Activated T-helper 17 cell treated with anti-CD3 and anti-CD28 coated beads, Interleukin-2, amount 50 U/mL, for 72 hours (primary cell): ENCODE results near the gene PITRM1. TPM values are rescaled to one million over a fixed set of nuclear protein-coding genes. Genes with fewer than 3 reads are reported as not detected.
A peak's percentile ranks its signal among the peaks of the same experiment; 100 is the strongest.

Experiments
- ATAC-seq: fragments of 150-1000 bp; cut with Tn5 transposase; replicated peaks from 2 replicates; pipeline ENCODE4 v1.10.0; 2021; ENCODE audit warnings: mild to moderate bottlenecking, moderate library complexity
- H3K27ac Mint-ChIP-seq: one replicate; pipeline ENCODE4 v1.8.0; 2022; ENCODE audit warnings: mixed read lengths
- H3K27me3 Mint-ChIP-seq: one replicate; pipeline ENCODE4 v1.8.0; 2022; ENCODE audit warnings: mixed read lengths
- H3K36me3 Mint-ChIP-seq: one replicate; pipeline ENCODE4 v1.8.0; 2022; ENCODE audit warnings: low read depth, mild to moderate bottlenecking, mixed read lengths
- H3K4me1 Mint-ChIP-seq: one replicate; pipeline ENCODE4 v1.8.0; 2022; ENCODE audit warnings: mixed read lengths
- H3K4me3 Mint-ChIP-seq: one replicate; pipeline ENCODE4 v1.8.0; 2022; ENCODE audit warnings: mild to moderate bottlenecking, mixed read lengths
- H3K9me3 Mint-ChIP-seq: one replicate; pipeline ENCODE4 v1.8.0; 2022; ENCODE audit warnings: mixed read lengths
- total RNA-seq, 2 donors: library from RNA; stranded (reverse); gene quantifications; one replicate each; pipeline ENCODE4 v1.2.3, GENCODE V29; 2022

Gene PITRM1
- total RNA-seq, 2 donors from 2014 or later = 160 to 169 TPM

DNA sequence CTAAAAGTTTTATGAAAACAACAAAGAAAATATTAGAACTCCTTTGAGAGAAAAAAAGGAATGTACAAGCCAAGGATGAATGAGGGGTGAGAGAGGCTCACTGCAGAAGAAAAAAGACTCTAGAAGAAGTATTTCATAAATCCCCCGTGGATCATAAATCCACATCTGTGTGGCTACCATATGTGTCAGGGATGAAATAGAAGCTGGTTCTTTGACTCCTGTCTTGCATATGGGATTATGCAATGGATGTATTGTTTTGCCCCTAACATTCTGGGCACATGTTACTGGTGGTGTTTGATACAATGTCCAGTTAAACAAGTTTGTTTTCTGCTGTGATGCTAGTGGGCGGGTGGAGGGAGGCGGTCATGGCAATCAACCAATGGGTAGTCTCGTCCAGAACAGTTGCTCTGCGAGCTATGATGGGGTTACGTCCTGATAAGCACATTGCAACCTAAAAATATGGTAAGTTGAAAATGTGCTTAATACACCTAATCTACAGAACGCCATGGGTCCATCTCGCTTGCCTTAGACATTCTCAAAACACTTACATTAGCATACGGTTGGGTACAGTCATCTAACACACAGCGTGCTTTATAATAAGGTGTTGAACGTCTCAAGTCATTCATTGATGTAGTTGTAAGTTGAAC is 34.1 kb upstream of the PITRM1 start:
- Mint-ChIP-seq H3K9me3 (no peaks in the 10 kb centered on the region), H3K27me3 (peaks cover 41% of the 10 kb centered on the region), H3K4me3 (no peak overlapping the region), H3K4me1 (peaks cover 17% of the 10 kb centered on the region), H3K36me3 (no peaks in the 10 kb centered on the region), H3K27ac (no peak overlapping the region)
- ATAC-seq = no peak

DNA sequence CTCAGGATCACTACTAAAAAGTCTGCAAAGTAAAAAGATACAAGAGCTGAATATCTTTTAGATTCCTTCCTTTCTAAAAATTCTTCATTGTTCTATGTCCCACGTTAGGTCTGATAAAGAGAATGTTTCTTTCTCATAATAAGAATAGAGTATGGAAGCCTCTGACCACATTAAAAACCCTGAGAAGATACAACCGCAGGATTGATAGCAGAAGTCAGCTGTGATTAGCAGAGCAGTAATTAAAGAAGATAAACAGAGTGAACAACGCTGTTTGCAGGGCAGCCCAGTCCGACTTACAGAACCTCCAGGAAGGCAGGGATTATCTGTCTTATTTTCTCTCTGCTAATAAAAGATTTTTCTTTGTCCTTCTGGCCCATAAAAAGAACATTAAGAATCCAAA is 31.4 kb upstream of the PITRM1 start:
- Mint-ChIP-seq H3K27me3 (peaks cover 52% of the 10 kb centered on the region), H3K4me1 (peaks cover 14% of the 10 kb centered on the region), H3K4me3 (peak overlapping the region; percentile 53), H3K36me3 (no peaks in the 10 kb centered on the region), H3K9me3 (no peaks in the 10 kb centered on the region), H3K27ac (no peak overlapping the region)
- ATAC-seq = no peak

GRCh38 chr10:3203016-3203811 is 30.6 kb upstream of the PITRM1 start:
- H3K36me3 Mint-ChIP-seq = no peaks in the 10 kb centered on the region
- peak; percentile 92 for ATAC-seq
- no peaks in the 10 kb centered on the region for H3K9me3 Mint-ChIP-seq
- peaks cover 52% of the 10 kb centered on the region for H3K27me3 Mint-ChIP-seq
- peaks cover 15% of the 10 kb centered on the region for H3K4me1 Mint-ChIP-seq
- no peak overlapping the region for H3K27ac Mint-ChIP-seq
- peak overlapping the region; percentile 53 for H3K4me3 Mint-ChIP-seq

DNA sequence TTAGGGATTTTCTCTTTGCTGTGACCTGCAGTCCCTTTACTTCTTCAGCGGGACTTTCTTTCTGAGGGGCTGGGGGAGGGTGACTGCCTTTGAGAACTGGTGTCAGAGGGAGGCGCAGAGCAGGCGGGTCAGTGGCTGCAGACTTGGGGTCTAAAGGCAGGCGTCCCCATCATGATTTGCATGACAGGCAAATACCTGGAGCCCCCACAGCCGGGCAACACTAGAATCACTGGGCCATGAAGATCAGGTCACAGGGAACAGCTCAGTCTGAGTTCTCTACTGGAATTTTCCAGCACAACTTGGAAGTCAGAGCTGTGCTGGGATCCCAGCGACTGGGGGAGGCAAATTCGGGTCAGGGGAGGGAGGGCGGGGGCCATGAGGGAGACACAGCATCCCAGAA is 29.2 kb upstream of the PITRM1 start:
- no peak overlapping the region for H3K27ac Mint-ChIP-seq
- no peaks in the 10 kb centered on the region for H3K9me3 Mint-ChIP-seq
- ATAC-seq = no peak
- H3K4me1 Mint-ChIP-seq = peaks cover 15% of the 10 kb centered on the region
- H3K4me3 Mint-ChIP-seq = no peak overlapping the region
- H3K36me3 Mint-ChIP-seq = no peaks in the 10 kb centered on the region
- H3K27me3 Mint-ChIP-seq = peaks cover 45% of the 10 kb centered on the region

GRCh38 chr10:3199488-3199887 is 26.9 kb upstream of the PITRM1 start:
- Mint-ChIP-seq H3K4me1 (peaks cover 15% of the 10 kb centered on the region), H3K36me3 (no peaks in the 10 kb centered on the region), H3K27ac (no peak overlapping the region), H3K9me3 (no peaks in the 10 kb centered on the region), H3K27me3 (peaks cover 51% of the 10 kb centered on the region), H3K4me3 (no peak overlapping the region)
- no peak for ATAC-seq

GRCh38 chr10:3198900-3199299 is 26.3 kb upstream of the PITRM1 start:
- Mint-ChIP-seq H3K4me1 (peaks cover 14% of the 10 kb centered on the region), H3K36me3 (no peaks in the 10 kb centered on the region), H3K27me3 (peaks cover 48% of the 10 kb centered on the region), H3K9me3 (no peaks in the 10 kb centered on the region), H3K27ac (no peak overlapping the region), H3K4me3 (no peak overlapping the region)
- no peak for ATAC-seq

DNA sequence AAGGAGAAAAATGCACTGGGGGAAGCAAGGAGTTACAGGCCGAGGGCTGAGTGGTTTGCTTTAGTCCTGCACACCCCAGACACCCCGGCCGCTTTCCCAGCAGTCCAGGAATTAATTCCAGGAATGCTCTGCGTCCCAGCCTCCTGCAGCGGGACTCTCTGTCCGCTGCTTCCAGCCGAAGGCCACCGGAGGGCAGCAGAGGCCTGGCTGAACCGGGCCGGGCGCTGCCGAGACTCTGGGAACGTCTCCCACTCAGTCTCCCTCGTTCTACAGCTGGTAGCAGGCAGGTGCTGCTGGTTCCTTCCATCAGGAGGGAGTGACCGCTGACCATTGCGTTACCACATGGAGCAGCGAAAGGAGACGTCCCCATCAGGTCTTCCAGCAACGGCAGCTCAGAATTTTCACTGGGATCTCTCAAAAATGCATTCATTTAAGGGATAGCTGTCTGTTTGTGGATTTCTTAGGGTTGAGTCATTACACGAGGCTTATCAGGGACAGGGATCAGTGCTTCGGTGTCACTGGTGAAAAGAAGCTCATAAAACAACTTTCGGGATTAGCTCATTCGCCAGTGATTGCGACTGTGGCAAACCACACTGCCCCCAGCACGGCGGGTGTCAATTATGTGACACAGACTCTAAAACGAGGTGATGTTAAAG is 24.9 kb upstream of the PITRM1 start:
- peak; percentile 98 for ATAC-seq
- H3K27ac Mint-ChIP-seq = peak overlapping the region; percentile 18
- H3K27me3 Mint-ChIP-seq = peaks cover 46% of the 10 kb centered on the region
- no peaks in the 10 kb centered on the region for H3K9me3 Mint-ChIP-seq
- H3K4me3 Mint-ChIP-seq = peak overlapping the region; percentile 45
- peaks cover 3% of the 10 kb centered on the region for H3K4me1 Mint-ChIP-seq
- H3K36me3 Mint-ChIP-seq = no peaks in the 10 kb centered on the region

GRCh38 chr10:3196958-3197347 is 24.4 kb upstream of the PITRM1 start:
- peaks cover 3% of the 10 kb centered on the region for H3K4me1 Mint-ChIP-seq
- peaks cover 46% of the 10 kb centered on the region for H3K27me3 Mint-ChIP-seq

GRCh38 chr10:3196482-3196881 is 23.9 kb upstream of the PITRM1 start:
- no peaks in the 10 kb centered on the region for H3K9me3 Mint-ChIP-seq
- H3K36me3 Mint-ChIP-seq = no peaks in the 10 kb centered on the region
- H3K27ac Mint-ChIP-seq = no peak overlapping the region
- H3K27me3 Mint-ChIP-seq = peaks cover 42% of the 10 kb centered on the region
- no peak overlapping the region for H3K4me3 Mint-ChIP-seq
- ATAC-seq = no peak
- H3K4me1 Mint-ChIP-seq = peaks cover 3% of the 10 kb centered on the region

More at GRCh38 chr10:3196958-3197347, 24.4 kb upstream of the PITRM1 start:
- H3K9me3 Mint-ChIP-seq = no peaks in the 10 kb centered on the region
- H3K36me3 Mint-ChIP-seq = no peaks in the 10 kb centered on the region
- H3K4me3 Mint-ChIP-seq = peak overlapping the region; percentile 45
- ATAC-seq = no peak
- H3K27ac Mint-ChIP-seq = no peak overlapping the region

- ATAC-seq = no peak
- Mint-ChIP-seq H3K36me3 (no peaks in the 10 kb centered on the region), H3K9me3 (no peaks in the 10 kb centered on the region), H3K4me1 (peaks cover 3% of the 10 kb centered on the region), H3K4me3 (no peak overlapping the region), H3K27me3 (peaks cover 36% of the 10 kb centered on the region), H3K27ac (no peak overlapping the region)
Measured at GRCh38 chr10:3195726-3196125, 23.1 kb upstream of the PITRM1 start.

- no peak overlapping the region for H3K27ac Mint-ChIP-seq
- ATAC-seq = no peak
- H3K36me3 Mint-ChIP-seq = no peaks in the 10 kb centered on the region
- H3K4me1 Mint-ChIP-seq = peaks cover 3% of the 10 kb centered on the region
- H3K4me3 Mint-ChIP-seq = no peak overlapping the region
- peaks cover 32% of the 10 kb centered on the region for H3K27me3 Mint-ChIP-seq
- no peaks in the 10 kb centered on the region for H3K9me3 Mint-ChIP-seq
Measured at GRCh38 chr10:3195286-3195685, 22.7 kb upstream of the PITRM1 start.

DNA sequence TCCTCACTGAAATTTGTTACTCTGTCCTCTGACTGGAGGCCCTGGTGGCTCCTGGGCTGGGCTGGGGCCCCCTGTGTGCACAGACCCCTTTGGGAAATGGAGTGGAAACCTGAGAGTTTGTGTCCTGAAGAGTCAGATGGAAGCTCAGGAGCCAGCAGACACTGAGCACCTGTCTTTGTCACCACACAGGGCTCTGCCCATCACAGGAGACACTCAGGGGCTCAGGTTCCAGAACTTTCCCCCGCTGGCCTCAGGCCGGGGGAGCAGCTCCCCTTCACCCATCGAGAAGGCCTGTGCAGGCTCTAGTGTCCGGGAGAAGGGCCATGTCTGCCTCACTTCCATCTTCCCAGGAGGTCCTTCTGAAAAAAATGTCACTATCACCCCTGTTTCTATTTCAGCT is 22.3 kb upstream of the PITRM1 start:
- Mint-ChIP-seq H3K36me3 (no peaks in the 10 kb centered on the region), H3K27ac (no peak overlapping the region), H3K9me3 (no peaks in the 10 kb centered on the region), H3K4me1 (peaks cover 3% of the 10 kb centered on the region), H3K27me3 (peaks cover 27% of the 10 kb centered on the region), H3K4me3 (no peak overlapping the region)
- no peak for ATAC-seq

GRCh38 chr10:3193751-3194150 is 21.2 kb upstream of the PITRM1 start:
- Mint-ChIP-seq H3K27me3 (peaks cover 19% of the 10 kb centered on the region), H3K9me3 (no peaks in the 10 kb centered on the region), H3K36me3 (no peaks in the 10 kb centered on the region), H3K4me1 (no peaks in the 10 kb centered on the region), H3K27ac (no peak overlapping the region), H3K4me3 (no peak overlapping the region)
- ATAC-seq = no peak

DNA sequence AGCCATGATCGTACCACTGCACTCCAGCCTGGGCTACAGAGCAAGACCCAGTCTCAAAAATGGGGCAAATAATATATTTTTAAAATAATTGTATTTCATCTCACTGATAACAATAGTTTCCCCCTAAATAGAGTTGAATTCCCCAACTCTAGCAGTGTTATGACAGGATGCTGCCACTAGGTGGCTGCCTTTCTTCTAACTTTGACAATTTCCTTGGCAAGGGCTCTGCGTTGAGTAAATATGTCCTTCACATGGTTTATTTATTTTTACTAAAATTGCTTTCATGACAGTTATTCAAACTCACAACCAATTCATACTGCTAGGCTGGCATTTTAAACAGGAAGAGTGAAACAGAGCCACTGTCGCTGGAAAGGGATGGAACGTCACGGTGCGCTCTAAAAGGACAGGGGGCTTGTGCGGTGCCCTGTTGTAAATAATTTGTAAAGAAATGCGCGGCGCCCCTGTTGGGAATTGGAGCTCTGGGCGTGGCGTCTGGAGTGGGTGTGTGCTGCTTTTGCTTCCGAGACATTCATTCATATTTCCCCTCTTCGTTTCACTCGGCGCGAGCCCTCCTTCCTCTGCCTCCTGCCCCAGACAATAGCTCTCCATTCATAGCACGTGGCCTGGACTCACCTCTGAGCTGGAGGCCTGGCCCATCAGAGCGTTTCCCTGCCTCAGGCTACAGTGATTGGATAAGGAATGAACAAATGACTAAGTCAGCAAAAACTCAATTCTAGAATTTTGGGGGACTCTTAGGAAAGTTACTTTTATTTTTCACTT is 20.5 kb upstream of the PITRM1 start:
- ATAC-seq = no peak
- Mint-ChIP-seq H3K27me3 (peaks cover 17% of the 10 kb centered on the region), H3K4me1 (no peaks in the 10 kb centered on the region), H3K36me3 (no peaks in the 10 kb centered on the region), H3K4me3 (no peak overlapping the region), H3K27ac (no peak overlapping the region), H3K9me3 (no peaks in the 10 kb centered on the region)
